Measurements from ENCODE around the gene FGFR3.

GRCh38 chr4:1823545-1823932 is 30.4 kb downstream of the FGFR3 start:
- TF ChIP-seq POLR2AphosphoS5 (IDR thresholded peaks at IDR 0.05; ENCODE audit: low read depth, low read length) (no peak), REST (IDR thresholded peaks at IDR 0.05; ENCODE audit: insufficient read depth in 1 of 2, low read depth in 2 of 2, low read length in 2 of 2) (no peak), SIN3A (IDR thresholded peaks at IDR 0.05; ENCODE audit: borderline replicate concordance, insufficient read depth, low read length) (no peak), TAF1 (IDR thresholded peaks at IDR 0.05; ENCODE audit: borderline replicate concordance, insufficient read depth, low read length) (no peak)

Measured in PFSK-1 (cell line).